Progenitor cell of endocrine pancreas (in vitro differentiated cells): ENCODE measurements around the gene FIG4. TPM values are rescaled to one million over a fixed set of nuclear protein-coding genes. Genes with fewer than 3 reads are reported as not detected.

Experiments
- DNase-seq: peaks from one replicate; pipeline ENCODE4 v3.0.0; 2021; ENCODE audit warnings: low spot score; ENCODE audit not compliant: unreplicated experiment
- H3K27ac Mint-ChIP-seq: 2 replicates; pipeline ENCODE4 v1.8.0; 2021; ENCODE audit warnings: mild to moderate bottlenecking, moderate library complexity, mixed read lengths
- H3K27me3 Mint-ChIP-seq: 2 replicates; pipeline ENCODE4 v1.8.0; 2021; ENCODE audit warnings: mixed read lengths
- H3K36me3 Mint-ChIP-seq: 2 replicates; pipeline ENCODE4 v1.8.0; 2022; ENCODE audit warnings: mixed read lengths; ENCODE audit not compliant: insufficient read depth
- H3K4me1 Mint-ChIP-seq: 2 replicates; pipeline ENCODE4 v1.8.0; 2021; ENCODE audit warnings: low read depth, mixed read lengths
- H3K4me3 Mint-ChIP-seq: 2 replicates; pipeline ENCODE4 v1.8.0; 2021; ENCODE audit warnings: low read depth, mild to moderate bottlenecking, moderate library complexity, mixed read lengths
- H3K9me3 Mint-ChIP-seq: 2 replicates; pipeline ENCODE4 v1.8.0; 2021; ENCODE audit warnings: low read depth, mixed read lengths
- total RNA-seq: library from RNA; stranded (reverse); gene quantifications from 2 replicates; pipeline ENCODE4 v1.2.1, GENCODE V29; 2021
- TF ChIP-seq, protein P1 (sequence below): fragments of 200-600 bp; sonication (generic); IDR thresholded peaks from one replicate; pipeline ENCODE4 v1.5.0; 2021; ENCODE audit warnings: antibody characterized with exemption, mild to moderate bottlenecking; ENCODE audit not compliant: unreplicated experiment

The FIG4 gene
- total RNA-seq, 1 donor from 2014 or later = 30.0 TPM

DNA sequence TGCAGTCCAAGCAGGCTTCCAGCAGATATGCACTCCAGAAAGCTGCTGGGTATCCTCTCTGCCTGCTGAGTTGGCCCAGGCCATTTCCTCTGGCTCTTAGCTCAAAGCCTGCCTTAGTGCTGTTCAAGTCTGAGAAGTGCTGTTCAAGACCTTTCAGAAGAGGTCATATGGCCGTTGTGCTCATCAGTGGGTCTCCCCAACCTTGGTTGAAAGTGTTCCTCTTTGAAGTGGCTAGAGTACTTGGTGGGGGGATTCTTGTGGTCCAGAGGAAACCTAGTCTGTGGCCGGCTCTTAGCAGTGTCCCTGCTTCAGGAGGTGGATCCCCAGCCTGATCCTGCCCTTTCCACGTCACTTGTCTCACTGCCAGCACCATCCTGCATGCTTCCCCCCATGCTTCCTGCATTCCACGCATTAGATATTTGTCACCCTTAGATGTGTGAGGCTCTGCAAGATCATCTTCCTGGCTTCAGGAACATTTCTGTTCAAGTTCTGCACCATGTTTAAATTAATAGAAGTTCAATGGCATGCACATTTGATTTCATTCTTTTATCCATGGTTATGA lies 105.0 kb downstream of the FIG4 start:
- Mint-ChIP-seq H3K36me3 (peaks cover 12% of the 10 kb centered on the region), H3K9me3 (no peaks in the 10 kb centered on the region), H3K4me1 (peaks cover 12% of the 10 kb centered on the region), H3K27ac (no peak overlapping the region), H3K27me3 (no peaks in the 10 kb centered on the region), H3K4me3 (no peak overlapping the region)
- DNase-seq = no peak
- TF ChIP-seq, protein P1, sequence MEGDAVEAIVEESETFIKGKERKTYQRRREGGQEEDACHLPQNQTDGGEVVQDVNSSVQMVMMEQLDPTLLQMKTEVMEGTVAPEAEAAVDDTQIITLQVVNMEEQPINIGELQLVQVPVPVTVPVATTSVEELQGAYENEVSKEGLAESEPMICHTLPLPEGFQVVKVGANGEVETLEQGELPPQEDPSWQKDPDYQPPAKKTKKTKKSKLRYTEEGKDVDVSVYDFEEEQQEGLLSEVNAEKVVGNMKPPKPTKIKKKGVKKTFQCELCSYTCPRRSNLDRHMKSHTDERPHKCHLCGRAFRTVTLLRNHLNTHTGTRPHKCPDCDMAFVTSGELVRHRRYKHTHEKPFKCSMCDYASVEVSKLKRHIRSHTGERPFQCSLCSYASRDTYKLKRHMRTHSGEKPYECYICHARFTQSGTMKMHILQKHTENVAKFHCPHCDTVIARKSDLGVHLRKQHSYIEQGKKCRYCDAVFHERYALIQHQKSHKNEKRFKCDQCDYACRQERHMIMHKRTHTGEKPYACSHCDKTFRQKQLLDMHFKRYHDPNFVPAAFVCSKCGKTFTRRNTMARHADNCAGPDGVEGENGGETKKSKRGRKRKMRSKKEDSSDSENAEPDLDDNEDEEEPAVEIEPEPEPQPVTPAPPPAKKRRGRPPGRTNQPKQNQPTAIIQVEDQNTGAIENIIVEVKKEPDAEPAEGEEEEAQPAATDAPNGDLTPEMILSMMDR = no peak

DNA sequence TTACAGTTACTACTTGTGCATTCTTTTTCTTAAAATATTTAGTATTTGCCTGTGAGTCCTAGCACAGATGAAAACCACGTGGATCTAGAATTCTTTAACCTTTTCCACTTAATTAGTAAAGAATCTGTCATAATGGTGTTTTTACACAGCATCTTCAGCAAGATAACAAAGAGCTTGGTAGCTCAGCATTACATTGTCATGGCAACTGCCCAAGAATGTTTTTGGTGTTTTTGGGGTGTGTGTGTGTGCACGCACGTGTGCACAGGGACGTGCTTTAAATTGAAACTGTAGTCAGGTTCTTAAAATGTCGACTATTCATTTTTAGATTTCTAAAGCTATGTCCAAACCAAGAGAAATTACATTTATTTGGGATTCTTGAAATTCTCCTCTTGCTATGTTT lies 108.0 kb downstream of the FIG4 start:
- Mint-ChIP-seq H3K9me3 (no peaks in the 10 kb centered on the region), H3K27me3 (no peaks in the 10 kb centered on the region), H3K4me3 (no peak overlapping the region), H3K36me3 (peaks cover 12% of the 10 kb centered on the region), H3K4me1 (peaks cover 10% of the 10 kb centered on the region), H3K27ac (no peak overlapping the region)
- no peak for DNase-seq
- TF ChIP-seq, protein P1 = no peak

- DNase-seq = no peak
- TF ChIP-seq, protein P1 = no peak
- no peak overlapping the region for H3K27ac Mint-ChIP-seq
- H3K36me3 Mint-ChIP-seq = peaks cover 12% of the 10 kb centered on the region
- no peaks in the 10 kb centered on the region for H3K27me3 Mint-ChIP-seq
- no peak overlapping the region for H3K4me3 Mint-ChIP-seq
- no peaks in the 10 kb centered on the region for H3K9me3 Mint-ChIP-seq
- peaks cover 8% of the 10 kb centered on the region for H3K4me1 Mint-ChIP-seq
Measured at GRCh38 chr6:109799664-109800063, 108.6 kb downstream of the FIG4 start.

GRCh38 chr6:109800771-109801170 lies 109.7 kb downstream of the FIG4 start:
- H3K27me3 Mint-ChIP-seq = no peaks in the 10 kb centered on the region
- H3K27ac Mint-ChIP-seq = no peak overlapping the region
- no peaks in the 10 kb centered on the region for H3K9me3 Mint-ChIP-seq
- no peak overlapping the region for H3K4me3 Mint-ChIP-seq
- peaks cover 6% of the 10 kb centered on the region for H3K4me1 Mint-ChIP-seq
- peaks cover 9% of the 10 kb centered on the region for H3K36me3 Mint-ChIP-seq
- DNase-seq = no peak
- TF ChIP-seq, protein P1 = no peak

- peaks cover 6% of the 10 kb centered on the region for H3K4me1 Mint-ChIP-seq
- H3K4me3 Mint-ChIP-seq = no peak overlapping the region
- H3K27me3 Mint-ChIP-seq = no peaks in the 10 kb centered on the region
- no peak overlapping the region for H3K27ac Mint-ChIP-seq
- no peaks in the 10 kb centered on the region for H3K9me3 Mint-ChIP-seq
- peaks cover 7% of the 10 kb centered on the region for H3K36me3 Mint-ChIP-seq
- no peak for DNase-seq
- TF ChIP-seq, protein P1 = no peak
Measured at GRCh38 chr6:109801794-109802193, 110.7 kb downstream of the FIG4 start.
